ENCODE results near the gene PDE2A. TPM values are rescaled to one million over a fixed set of nuclear protein-coding genes. Genes with fewer than 3 reads are reported as not detected.

Gene PDE2A
- total RNA-seq, 1 experiment from 2014 or later, result 0.58 TPM

- intact Hi-C loops (cut with micrococcal nuclease; ENCODE audit: unreplicated experiment), result no loop called here
- CTCF ChIA-PET, result no interaction called here
- POLR2A ChIA-PET (ENCODE audit: low non-redundant PET), result no interaction called here
These were observed 98.0 kb downstream of the PDE2A start for GRCh38 chr11:72576243-72576595.

GRCh38 chr11:72575533-72576242, 98.5 kb downstream of the PDE2A start:
- Histone ChIP-seq H3K36me3 (ENCODE audit: insufficient read depth, low read length, poor library complexity, severe bottlenecking) (no peaks in the 10 kb centered on the region), H3K27ac (ENCODE audit: low read depth, low read length, poor library complexity, severe bottlenecking) (no peak overlapping the region), H3K27me3 (replicated peaks; ENCODE audit: insufficient read depth, low read depth, low read length, poor library complexity) (no peaks in the 10 kb centered on the region), H3K9me3 (ENCODE audit: low read depth, low read length, poor library complexity, severe bottlenecking) (no peaks in the 10 kb centered on the region), H3K4me1 (ENCODE audit: insufficient read depth, low read length, poor library complexity, severe bottlenecking) (no peaks in the 10 kb centered on the region), H3K4me3 (ENCODE audit: low read depth, low read length, poor library complexity, severe bottlenecking) (no peak overlapping the region)
- TF ChIP-seq EZH2 (IDR thresholded peaks at IDR 0.05; ENCODE audit: borderline replicate concordance, low read depth, low read length, poor library complexity, severe bottlenecking), result no peak
- TF ChIP-seq, protein P1, sequence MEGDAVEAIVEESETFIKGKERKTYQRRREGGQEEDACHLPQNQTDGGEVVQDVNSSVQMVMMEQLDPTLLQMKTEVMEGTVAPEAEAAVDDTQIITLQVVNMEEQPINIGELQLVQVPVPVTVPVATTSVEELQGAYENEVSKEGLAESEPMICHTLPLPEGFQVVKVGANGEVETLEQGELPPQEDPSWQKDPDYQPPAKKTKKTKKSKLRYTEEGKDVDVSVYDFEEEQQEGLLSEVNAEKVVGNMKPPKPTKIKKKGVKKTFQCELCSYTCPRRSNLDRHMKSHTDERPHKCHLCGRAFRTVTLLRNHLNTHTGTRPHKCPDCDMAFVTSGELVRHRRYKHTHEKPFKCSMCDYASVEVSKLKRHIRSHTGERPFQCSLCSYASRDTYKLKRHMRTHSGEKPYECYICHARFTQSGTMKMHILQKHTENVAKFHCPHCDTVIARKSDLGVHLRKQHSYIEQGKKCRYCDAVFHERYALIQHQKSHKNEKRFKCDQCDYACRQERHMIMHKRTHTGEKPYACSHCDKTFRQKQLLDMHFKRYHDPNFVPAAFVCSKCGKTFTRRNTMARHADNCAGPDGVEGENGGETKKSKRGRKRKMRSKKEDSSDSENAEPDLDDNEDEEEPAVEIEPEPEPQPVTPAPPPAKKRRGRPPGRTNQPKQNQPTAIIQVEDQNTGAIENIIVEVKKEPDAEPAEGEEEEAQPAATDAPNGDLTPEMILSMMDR (conservative IDR thresholded peaks at IDR 0.05; ENCODE audit: low read depth, low read length), result no peak
- no peak for DNase-seq (ENCODE audit: low spot score)
- intact Hi-C loops (cut with micrococcal nuclease; ENCODE audit: unreplicated experiment), result no loop called here
- POLR2A ChIA-PET (ENCODE audit: low non-redundant PET), result no interaction called here
- CTCF ChIA-PET, result no interaction called here
- BruUV-seq (replicated peaks), result no TSS peak

More at GRCh38 chr11:72576243-72576595, 98.0 kb downstream of the PDE2A start:
- no peak for TF ChIP-seq EZH2 (IDR thresholded peaks at IDR 0.05; ENCODE audit: borderline replicate concordance, low read depth, low read length, poor library complexity, severe bottlenecking)
- TF ChIP-seq, protein P1 (conservative IDR thresholded peaks at IDR 0.05; ENCODE audit: low read depth, low read length), result no peak
- Histone ChIP-seq H3K4me1 (ENCODE audit: insufficient read depth, low read length, poor library complexity, severe bottlenecking) (no peaks in the 10 kb centered on the region), H3K36me3 (ENCODE audit: insufficient read depth, low read length, poor library complexity, severe bottlenecking) (no peaks in the 10 kb centered on the region), H3K9me3 (ENCODE audit: low read depth, low read length, poor library complexity, severe bottlenecking) (no peaks in the 10 kb centered on the region), H3K27me3 (replicated peaks; ENCODE audit: insufficient read depth, low read depth, low read length, poor library complexity) (no peaks in the 10 kb centered on the region), H3K4me3 (ENCODE audit: low read depth, low read length, poor library complexity, severe bottlenecking) (no peak overlapping the region), H3K27ac (ENCODE audit: low read depth, low read length, poor library complexity, severe bottlenecking) (no peak overlapping the region)
- BruUV-seq (replicated peaks), result no TSS peak
- no peak for DNase-seq (ENCODE audit: low spot score)

DNA sequence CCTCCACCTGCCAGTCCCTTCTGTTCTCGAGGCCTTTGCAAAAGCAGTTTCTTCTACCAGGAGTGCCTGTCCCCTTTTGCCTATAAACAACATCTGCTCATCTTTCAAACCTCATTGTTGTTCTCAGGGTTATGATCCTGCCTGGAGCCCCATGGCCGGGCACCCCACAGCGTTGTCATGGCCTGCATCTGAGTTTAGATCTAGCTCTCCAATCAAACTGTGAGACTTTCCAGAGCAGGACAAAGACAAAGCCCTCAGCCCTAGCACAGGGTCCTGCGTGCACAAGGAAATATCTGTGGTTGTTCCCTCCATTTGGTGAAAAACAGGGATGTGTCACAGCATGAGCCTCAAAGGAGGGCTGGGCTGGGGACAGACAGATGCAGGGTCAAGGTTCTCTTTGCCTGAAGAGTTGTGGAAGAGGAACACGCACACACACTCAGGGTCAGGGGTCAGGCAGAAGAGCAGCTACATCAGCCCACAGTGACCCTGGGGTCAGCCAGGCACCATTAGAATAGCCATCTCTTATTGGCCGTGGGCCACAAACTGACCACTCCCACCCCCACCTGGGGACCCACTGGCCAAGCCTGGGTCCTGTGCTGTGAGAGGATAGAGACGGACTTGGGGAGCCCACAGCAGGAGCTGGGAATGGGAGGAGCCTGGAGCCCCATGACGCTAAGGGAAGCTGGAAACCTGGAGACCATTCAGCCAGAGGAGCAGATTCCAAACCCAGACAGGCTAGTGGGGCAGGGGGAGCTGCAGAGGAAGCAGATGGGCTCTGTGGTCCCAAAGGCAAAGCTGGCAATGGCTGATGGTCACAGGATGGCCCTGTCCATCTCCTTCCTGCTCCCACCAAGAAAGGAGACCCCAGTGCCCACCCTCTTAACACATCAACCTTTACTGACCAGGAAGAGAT, 99.4 kb downstream of the PDE2A start:
- Histone ChIP-seq H3K9me3 (ENCODE audit: low read depth, low read length, poor library complexity, severe bottlenecking) (no peaks in the 10 kb centered on the region), H3K4me3 (ENCODE audit: low read depth, low read length, poor library complexity, severe bottlenecking) (no peak overlapping the region), H3K27ac (ENCODE audit: low read depth, low read length, poor library complexity, severe bottlenecking) (no peak overlapping the region), H3K36me3 (ENCODE audit: insufficient read depth, low read length, poor library complexity, severe bottlenecking) (no peaks in the 10 kb centered on the region), H3K4me1 (ENCODE audit: insufficient read depth, low read length, poor library complexity, severe bottlenecking) (no peaks in the 10 kb centered on the region), H3K27me3 (replicated peaks; ENCODE audit: insufficient read depth, low read depth, low read length, poor library complexity) (no peaks in the 10 kb centered on the region)
- CTCF ChIA-PET, result interaction anchor here (1.6 kb wide), 1 partner anchor 104 kb away, joined by 20 read pairs; no protein-coding TSS in a partner anchor
- POLR2A ChIA-PET (ENCODE audit: low non-redundant PET), result no interaction called here
- TF ChIP-seq EZH2 (IDR thresholded peaks at IDR 0.05; ENCODE audit: borderline replicate concordance, low read depth, low read length, poor library complexity, severe bottlenecking), result no peak
- DNase-seq (ENCODE audit: low spot score), result no peak
- no TSS peak for BruUV-seq (replicated peaks)
- intact Hi-C loops (cut with micrococcal nuclease; ENCODE audit: unreplicated experiment), result no loop called here
